ENCODE results near the gene PEAR1. TPM values are rescaled to one million over a fixed set of nuclear protein-coding genes. Genes with fewer than 3 reads are reported as not detected.

The PEAR1 gene
- total RNA-seq, 1 experiment from 2014 or later = 10.8 TPM

- no peak for DNase-seq (ENCODE audit: low read depth, low spot score)
- H3K79me2 ChIP-seq (ENCODE audit: insufficient read depth, low read length) = no peaks in the 10 kb centered on the region
- H3K9me2 ChIP-seq (ENCODE audit: insufficient read depth) = no peaks in the 10 kb centered on the region
- no peaks in the 10 kb centered on the region for H4K20me1 ChIP-seq (ENCODE audit: insufficient read depth)
- peaks cover 0 to 22% of the 10 kb centered on the region in 2 experiments; a peak in 2 of 4 replicates for H3K4me1 ChIP-seq (ENCODE audit: control insufficient read depth in 1 of 2, insufficient read depth in 2 of 2, low read length in 2 of 2)
- no peak for ATAC-seq
- TF ChIP-seq, protein P1, sequence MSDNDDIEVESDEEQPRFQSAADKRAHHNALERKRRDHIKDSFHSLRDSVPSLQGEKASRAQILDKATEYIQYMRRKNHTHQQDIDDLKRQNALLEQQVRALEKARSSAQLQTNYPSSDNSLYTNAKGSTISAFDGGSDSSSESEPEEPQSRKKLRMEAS (IDR thresholded peaks at IDR 0.05) = no peak
- no peak for TF ChIP-seq SIN3A (IDR thresholded peaks at IDR 0.05; ENCODE audit: low read depth)
- no peak for TF ChIP-seq ATF3 (IDR thresholded peaks at IDR 0.05)
- no peak for TF ChIP-seq CBX3 (IDR thresholded peaks at IDR 0.05; ENCODE audit: low read depth)
- TF ChIP-seq ZNF274 (IDR thresholded peaks at IDR 0.05; ENCODE audit: low read depth, low read length) = no peak
- H3K36me3 ChIP-seq (ENCODE audit: control insufficient read depth in 1 of 2, insufficient read depth in 2 of 2, low read length in 2 of 2) = no peaks in the 10 kb centered on the region
- POLR2A ChIA-PET = no interaction called here
- CTCF ChIA-PET = interaction anchor here (0.7 to 2.0 kb wide), 3 partner anchors 40 to 198 kb away, joined by 3 to 9 read pairs (median 3); no protein-coding TSS in a partner anchor
- intact Hi-C loops (cut with micrococcal nuclease) = no loop called here
- no peak overlapping the region for H3K27ac ChIP-seq (ENCODE audit: low read depth, low read length)
- H3K4me3 ChIP-seq (replicated peaks in 1 of 2; ENCODE audit: low read depth in 1 of 2, low read length in 2 of 2) = no peak overlapping the region
- H3K9me3 ChIP-seq (ENCODE audit: control insufficient read depth in 1 of 2, insufficient read depth in 1 of 2, low read depth in 1 of 2, low read length in 2 of 2) = no peaks in the 10 kb centered on the region
- RAD21 ChIA-PET (ENCODE audit: low non-redundant PET in 1 of 2, low total read pairs in 2 of 2, uncharacterized antibody in 2 of 2, unreplicated experiment in 2 of 2) = no interaction called here
- H2AFZ ChIP-seq (ENCODE audit: low read depth, low read length, poor library complexity, severe bottlenecking) = no peak overlapping the region
- no TSS peak for BruUV-seq (replicated peaks)
- no peak overlapping the region for H3K9ac ChIP-seq (ENCODE audit: low read length)
- H3K27me3 ChIP-seq (ENCODE audit: insufficient read depth, low read length) = no peaks in the 10 kb centered on the region
- no peak overlapping the region for H3K4me2 ChIP-seq (ENCODE audit: low read length)
These were observed 6.2 kb upstream of the PEAR1 start for GRCh38 chr1:156887317-156887716.

DNA sequence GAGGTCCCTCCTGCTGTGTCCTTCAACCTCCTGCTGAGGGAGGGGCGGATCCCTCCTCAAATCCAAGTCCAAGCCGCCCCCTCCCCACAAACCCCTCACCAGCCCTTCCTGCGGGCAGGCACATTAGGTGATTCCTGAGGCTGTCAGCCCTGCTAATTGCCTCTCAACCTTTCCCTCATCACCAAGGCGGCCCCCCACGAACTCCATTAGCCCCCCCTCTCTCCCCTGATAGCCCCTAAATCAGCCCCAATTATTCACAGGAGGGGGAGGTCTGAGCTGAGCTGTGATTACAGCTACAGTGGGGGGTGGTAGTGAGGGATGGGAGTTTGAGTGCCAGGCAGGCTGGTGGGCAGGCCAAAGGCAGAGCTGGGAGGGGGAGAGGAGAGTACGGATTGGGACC, 5.8 kb upstream of the PEAR1 start:
- H3K4me3 ChIP-seq (replicated peaks in 1 of 2; ENCODE audit: low read depth in 1 of 2, low read length in 2 of 2) = no peak overlapping the region
- no peaks in the 10 kb centered on the region for H3K79me2 ChIP-seq (ENCODE audit: insufficient read depth, low read length)
- no peaks in the 10 kb centered on the region for H3K36me3 ChIP-seq (ENCODE audit: control insufficient read depth in 1 of 2, insufficient read depth in 2 of 2, low read length in 2 of 2)
- no peaks in the 10 kb centered on the region for H4K20me1 ChIP-seq (ENCODE audit: insufficient read depth)
- peaks cover 0 to 23% of the 10 kb centered on the region in 2 experiments; a peak in 2 of 4 replicates for H3K4me1 ChIP-seq (ENCODE audit: control insufficient read depth in 1 of 2, insufficient read depth in 2 of 2, low read length in 2 of 2)
- H3K9me3 ChIP-seq (ENCODE audit: control insufficient read depth in 1 of 2, insufficient read depth in 1 of 2, low read depth in 1 of 2, low read length in 2 of 2) = no peaks in the 10 kb centered on the region
- RAD21 ChIA-PET (ENCODE audit: low non-redundant PET in 1 of 2, low total read pairs in 2 of 2, uncharacterized antibody in 2 of 2, unreplicated experiment in 2 of 2) = no interaction called here
- no peaks in the 10 kb centered on the region for H3K27me3 ChIP-seq (ENCODE audit: insufficient read depth, low read length)
- TF ChIP-seq ATF3 (IDR thresholded peaks at IDR 0.05) = no peak
- no peak for TF ChIP-seq SRF (IDR thresholded peaks at IDR 0.05; ENCODE audit: low read depth)
- TF ChIP-seq SIN3A (IDR thresholded peaks at IDR 0.05; ENCODE audit: low read depth) = no peak
- TF ChIP-seq CEBPB (IDR thresholded peaks at IDR 0.05; ENCODE audit: low read depth) = no peak
- POLR2A ChIA-PET = no interaction called here
- DNase-seq (ENCODE audit: low read depth, low spot score) (no peak), ATAC-seq (no peak)
- CTCF ChIA-PET = interaction anchor here (0.7 to 2.0 kb wide), 3 partner anchors 40 to 198 kb away, joined by 3 to 9 read pairs (median 3); no protein-coding TSS in a partner anchor
- intact Hi-C loops (cut with micrococcal nuclease) = no loop called here
- H3K9me2 ChIP-seq (ENCODE audit: insufficient read depth) = no peaks in the 10 kb centered on the region
- no TSS peak for BruUV-seq (replicated peaks)
- no peak overlapping the region; the same call in 1 of the 2 replicates for H3K9ac ChIP-seq (ENCODE audit: low read length)
- no peak overlapping the region for H3K27ac ChIP-seq (ENCODE audit: low read depth, low read length)
- H3K4me2 ChIP-seq (ENCODE audit: low read length) = no peak overlapping the region
- H2AFZ ChIP-seq (ENCODE audit: low read depth, low read length, poor library complexity, severe bottlenecking) = no peak overlapping the region
